NCI-H1436 treated with DMSO at 0.1 percent for 48 hours (cell line): Measurements from ENCODE around the gene IGF1R.

Experiments
- DNase-seq: peaks from one replicate; lab custom pipeline; 2025; lab: John Stamatoyannopoulos, UW

Gene IGF1R

GRCh38 chr15:98705070-98705469, 56.7 kb downstream of the IGF1R start:
- DNase-seq: no peak

- DNase-seq: no peak
Observed at GRCh38 chr15:98706387-98706786, 58.0 kb downstream of the IGF1R start.

- DNase-seq: no peak
Observed at GRCh38 chr15:98706986-98707385, 58.6 kb downstream of the IGF1R start.

- DNase-seq: no peak
Observed at GRCh38 chr15:98708037-98708590, 59.8 kb downstream of the IGF1R start.

GRCh38 chr15:98711810-98712209, 63.5 kb downstream of the IGF1R start:
- no peak for DNase-seq

GRCh38 chr15:98712845-98713584, 64.7 kb downstream of the IGF1R start:
- no peak for DNase-seq

- DNase-seq: no peak
Observed at GRCh38 chr15:98713585-98714001, 65.3 kb downstream of the IGF1R start.

GRCh38 chr15:98714922-98715321, 66.6 kb downstream of the IGF1R start:
- DNase-seq: no peak

- no peak for DNase-seq
Observed at GRCh38 chr15:98715401-98715800, 67.1 kb downstream of the IGF1R start.

GRCh38 chr15:98715890-98716443, 67.6 kb downstream of the IGF1R start:
- no peak for DNase-seq

- no peak for DNase-seq
Observed at GRCh38 chr15:98717371-98717770, 69.0 kb downstream of the IGF1R start.

- DNase-seq: no peak
Observed at GRCh38 chr15:98717942-98718341, 69.6 kb downstream of the IGF1R start.

- no peak for DNase-seq
Observed at GRCh38 chr15:98718426-98719136, 70.2 kb downstream of the IGF1R start.

GRCh38 chr15:98719137-98719740, 70.9 kb downstream of the IGF1R start:
- DNase-seq: no peak

- DNase-seq: no peak
Observed at GRCh38 chr15:98720031-98720430, 71.7 kb downstream of the IGF1R start.

- no peak for DNase-seq
Observed at GRCh38 chr15:98720577-98721565, 72.5 kb downstream of the IGF1R start.

GRCh38 chr15:98722209-98722608, 73.9 kb downstream of the IGF1R start:
- DNase-seq: no peak

- no peak for DNase-seq
Observed at GRCh38 chr15:98722645-98723044, 74.3 kb downstream of the IGF1R start.

GRCh38 chr15:98723195-98723594, 74.9 kb downstream of the IGF1R start:
- no peak for DNase-seq

GRCh38 chr15:98724048-98724447, 75.7 kb downstream of the IGF1R start:
- DNase-seq: no peak

- DNase-seq: no peak
Observed at GRCh38 chr15:98724494-98724893, 76.2 kb downstream of the IGF1R start.
